Coronary artery (tissue), 2 donors: ENCODE results near the gene ESM1.
A peak's percentile ranks its signal among the peaks of the same experiment; 100 is the strongest.

ENCODE experiments used
- DNase-seq: peaks from one replicate; pipeline ENCODE4 v3.0.0-alpha.2; 2017; ENCODE audit warnings: low spot score
- H3K27ac ChIP-seq, 2 donors: fragments of 200-600 bp; sonication (generic); one replicate each; pipeline ENCODE4 v1.5.1; 2016 to 2019
- H3K4me3 ChIP-seq: fragments of 200-600 bp; sonication (generic); 2 replicates; pipeline ENCODE4 v1.5.1; 2016; ENCODE audit warnings: mild to moderate bottlenecking, moderate library complexity
- CTCF ChIP-seq: fragments of 200-600 bp; sonication (generic); IDR thresholded peaks from one replicate; pipeline ENCODE4 v1.5.1; 2019; ENCODE audit warnings: antibody characterized with exemption

ESM1 gene

GRCh38 chr5:54985301-54986268 lies at the start of gene ESM1:
ESM1 (minus strand) TSS chr5:54985593; CDS start chr5:54985517, 76 bp downstream.
- no peak for TF ChIP-seq CTCF
- peak within 1 kb of the TSS; percentile 23 for H3K4me3 ChIP-seq
- no peak within 1 kb of the TSS for H3K27ac ChIP-seq
- no peak for DNase-seq

- Histone ChIP-seq H3K4me3 (no peak overlapping the region), H3K27ac (no peak overlapping the region)
- DNase-seq, result no peak
- no peak for TF ChIP-seq CTCF
Measured at GRCh38 chr5:55033568-55033967, 48.2 kb upstream of the ESM1 start.

GRCh38 chr5:55031492-55031891 lies 46.1 kb upstream of the ESM1 start:
- Histone ChIP-seq H3K27ac (no peak overlapping the region), H3K4me3 (no peak overlapping the region)
- TF ChIP-seq CTCF, result no peak
- DNase-seq, result no peak

- Histone ChIP-seq H3K27ac (no peak overlapping the region), H3K4me3 (no peak overlapping the region)
- no peak for DNase-seq
- TF ChIP-seq CTCF, result no peak
Measured at GRCh38 chr5:55030676-55031369, 45.4 kb upstream of the ESM1 start.

- no peak overlapping the region for H3K4me3 ChIP-seq
- TF ChIP-seq CTCF, result no peak
- no peak overlapping the region for H3K27ac ChIP-seq
- DNase-seq, result no peak
Measured at GRCh38 chr5:55030220-55030619, 44.8 kb upstream of the ESM1 start.

- no peak overlapping the region for H3K27ac ChIP-seq
- H3K4me3 ChIP-seq, result no peak overlapping the region
- DNase-seq, result no peak
- TF ChIP-seq CTCF, result no peak
Measured at GRCh38 chr5:55027595-55027994, 42.2 kb upstream of the ESM1 start.
